Right atrium auricular region (tissue), 2 donors: Measurements from ENCODE around the gene ENPP3. TPM values are rescaled to one million over a fixed set of nuclear protein-coding genes. Genes with fewer than 3 reads are reported as not detected.

Experiments used
- DNase-seq: peaks from one replicate; pipeline ENCODE4 v3.0.0-alpha.2; 2019; ENCODE audit warnings: low spot score
- H3K27ac ChIP-seq, 2 donors: fragments of 200-600 bp; sonication (generic); 1 replicate in 1 of 2; 2 replicates in 1 of 2; pipeline ENCODE4 v1.5.1; 2016 to 2019
- H3K27me3 ChIP-seq, 2 donors: fragments of 200-600 bp; sonication (generic); one replicate each; pipeline versions ENCODE4 v1.5.1 to v1.6.0; 2017 to 2019
- H3K36me3 ChIP-seq: fragments of 200-600 bp; sonication (generic); one replicate; pipeline ENCODE4 v1.5.1; 2016
- H3K4me1 ChIP-seq, 2 donors: fragments of 200-600 bp; sonication (generic); one replicate each; pipeline versions ENCODE4 v1.5.1 to v1.6.0; 2017 to 2019
- H3K4me3 ChIP-seq, 2 donors: fragments of 200-600 bp; sonication (generic); 1 replicate in 1 of 2; 2 replicates in 1 of 2; pipeline ENCODE4 v1.5.1; 2017 to 2019; ENCODE audit warnings: mild to moderate bottlenecking in 1 of 2, moderate library complexity in 1 of 2
- H3K9me3 ChIP-seq, 2 donors: fragments of 200-600 bp; sonication (generic); one replicate each; pipeline ENCODE4 v1.5.1; 2019
- CTCF ChIP-seq, 2 donors: fragments of 200-600 bp; sonication (generic); IDR thresholded peaks; one replicate each; pipeline ENCODE4 v1.5.1; 2019; ENCODE audit warnings: antibody characterized with exemption in 2 of 2
- total RNA-seq, 2 donors: library from RNA; depleted of rRNA; stranded (reverse); fragments of >200 nt; gene quantifications; one replicate each; pipeline ENCODE4 v1.1.0, GENCODE V29; 2016

The ENPP3 gene
- total RNA-seq, 2 donors from 2014 or later = 0.16 TPM; not detected in 1

GRCh38 chr6:131597446-131597845 is 39.7 kb upstream of the ENPP3 start:
- peak in 1 of 2 donors; percentile 24 for TF ChIP-seq CTCF (IDR thresholded peaks at IDR 0.05)
- Histone ChIP-seq H3K27ac (no peak overlapping the region), H3K4me3 (no peak overlapping the region), H3K36me3 (peaks cover 87% of the 10 kb centered on the region), H3K9me3 (no peaks in the 10 kb centered on the region), H3K4me1 (no peaks in the 10 kb centered on the region), H3K27me3 (no peaks in the 10 kb centered on the region)
- DNase-seq = no peak

- no peak for TF ChIP-seq CTCF (IDR thresholded peaks at IDR 0.05)
- no peaks in the 10 kb centered on the region for H3K27me3 ChIP-seq
- no peaks in the 10 kb centered on the region for H3K4me1 ChIP-seq
- DNase-seq = no peak
- no peak overlapping the region for H3K27ac ChIP-seq
- H3K9me3 ChIP-seq = no peaks in the 10 kb centered on the region
- H3K4me3 ChIP-seq = no peak overlapping the region
- H3K36me3 ChIP-seq = peaks cover 81% of the 10 kb centered on the region
Measured at GRCh38 chr6:131600716-131601115, 36.4 kb upstream of the ENPP3 start.

GRCh38 chr6:131602781-131603312 is 34.3 kb upstream of the ENPP3 start:
- peaks cover 81% of the 10 kb centered on the region for H3K36me3 ChIP-seq
- no peaks in the 10 kb centered on the region for H3K4me1 ChIP-seq
- no peak for TF ChIP-seq CTCF (IDR thresholded peaks at IDR 0.05)
- H3K27me3 ChIP-seq = no peaks in the 10 kb centered on the region
- no peak for DNase-seq
- H3K9me3 ChIP-seq = no peaks in the 10 kb centered on the region
- no peak overlapping the region for H3K4me3 ChIP-seq
- H3K27ac ChIP-seq = no peak overlapping the region

- H3K4me3 ChIP-seq = no peak overlapping the region
- H3K27ac ChIP-seq = no peak overlapping the region
- H3K27me3 ChIP-seq = no peaks in the 10 kb centered on the region
- no peaks in the 10 kb centered on the region for H3K4me1 ChIP-seq
- H3K9me3 ChIP-seq = no peaks in the 10 kb centered on the region
- DNase-seq = no peak
- peaks cover 64% of the 10 kb centered on the region for H3K36me3 ChIP-seq
- TF ChIP-seq CTCF (IDR thresholded peaks at IDR 0.05) = no peak
Measured at GRCh38 chr6:131613296-131613925, 23.7 kb upstream of the ENPP3 start.

- H3K4me3 ChIP-seq = no peak overlapping the region
- no peaks in the 10 kb centered on the region for H3K27me3 ChIP-seq
- no peaks in the 10 kb centered on the region for H3K9me3 ChIP-seq
- DNase-seq = no peak
- no peak for TF ChIP-seq CTCF (IDR thresholded peaks at IDR 0.05)
- no peak overlapping the region for H3K27ac ChIP-seq
- peaks cover 68% of the 10 kb centered on the region for H3K36me3 ChIP-seq
- no peaks in the 10 kb centered on the region for H3K4me1 ChIP-seq
Measured at GRCh38 chr6:131615275-131615674, 21.8 kb upstream of the ENPP3 start.
